GOT3 (cell line): ENCODE measurements around the gene PLAAT2.

Experiments used
- DNase-seq: peaks from one replicate; lab custom pipeline; 2025; ENCODE audit warnings: mixed read lengths; lab: John Stamatoyannopoulos, UW

Gene PLAAT2

GRCh38 chr11:63518548-63518947 lies 44.6 kb downstream of the PLAAT2 start:
- DNase-seq, result no peak

- DNase-seq, result no peak
Measured at GRCh38 chr11:63517156-63517555, 46.0 kb downstream of the PLAAT2 start.

GRCh38 chr11:63516109-63516508 lies 47.1 kb downstream of the PLAAT2 start:
- no peak for DNase-seq

- DNase-seq, result no peak
Measured at GRCh38 chr11:63512816-63513215, 50.4 kb downstream of the PLAAT2 start.

GRCh38 chr11:63511048-63511748 lies 52.0 kb downstream of the PLAAT2 start:
- DNase-seq, result no peak

GRCh38 chr11:63510360-63511047 lies 52.7 kb downstream of the PLAAT2 start:
- peak; percentile 38 for DNase-seq

GRCh38 chr11:63508745-63509144 lies 54.4 kb downstream of the PLAAT2 start:
- DNase-seq, result no peak

GRCh38 chr11:63508009-63508408 lies 55.2 kb downstream of the PLAAT2 start:
- DNase-seq, result no peak

GRCh38 chr11:63507511-63507910 lies 55.7 kb downstream of the PLAAT2 start:
- no peak for DNase-seq

- no peak for DNase-seq
Measured at GRCh38 chr11:63506876-63507275, 56.3 kb downstream of the PLAAT2 start.

GRCh38 chr11:63505857-63506528 lies 57.2 kb downstream of the PLAAT2 start, which contains the start of gene LGALS12:
Gene LGALS12 (plus strand): TSS chr11:63506084. CDS start chr11:63506459, 375 bp downstream.
- no peak for DNase-seq

- no peak for DNase-seq
Measured at GRCh38 chr11:63504933-63505586, 58.1 kb downstream of the PLAAT2 start.

GRCh38 chr11:63504054-63504453 lies 59.1 kb downstream of the PLAAT2 start:
- DNase-seq, result no peak

GRCh38 chr11:63503492-63503891 lies 59.7 kb downstream of the PLAAT2 start:
- DNase-seq, result no peak
